HG02571 (cell line): Measurements from ENCODE around the gene SERPINB6.
"Not testable (repeated sequence)": the region's sequence is repeated elsewhere in the genome, so short reads cannot be mapped to it uniquely, and the experiment has no call there.

Experiments
- ATAC-seq: cut with Tn5 transposase; IDR thresholded peaks from one replicate; pipeline ENCODE4 v1.9.1; 2021; ENCODE audit warnings: mild to moderate bottlenecking, moderate library complexity; ENCODE audit not compliant: unreplicated experiment

Gene SERPINB6

DNA sequence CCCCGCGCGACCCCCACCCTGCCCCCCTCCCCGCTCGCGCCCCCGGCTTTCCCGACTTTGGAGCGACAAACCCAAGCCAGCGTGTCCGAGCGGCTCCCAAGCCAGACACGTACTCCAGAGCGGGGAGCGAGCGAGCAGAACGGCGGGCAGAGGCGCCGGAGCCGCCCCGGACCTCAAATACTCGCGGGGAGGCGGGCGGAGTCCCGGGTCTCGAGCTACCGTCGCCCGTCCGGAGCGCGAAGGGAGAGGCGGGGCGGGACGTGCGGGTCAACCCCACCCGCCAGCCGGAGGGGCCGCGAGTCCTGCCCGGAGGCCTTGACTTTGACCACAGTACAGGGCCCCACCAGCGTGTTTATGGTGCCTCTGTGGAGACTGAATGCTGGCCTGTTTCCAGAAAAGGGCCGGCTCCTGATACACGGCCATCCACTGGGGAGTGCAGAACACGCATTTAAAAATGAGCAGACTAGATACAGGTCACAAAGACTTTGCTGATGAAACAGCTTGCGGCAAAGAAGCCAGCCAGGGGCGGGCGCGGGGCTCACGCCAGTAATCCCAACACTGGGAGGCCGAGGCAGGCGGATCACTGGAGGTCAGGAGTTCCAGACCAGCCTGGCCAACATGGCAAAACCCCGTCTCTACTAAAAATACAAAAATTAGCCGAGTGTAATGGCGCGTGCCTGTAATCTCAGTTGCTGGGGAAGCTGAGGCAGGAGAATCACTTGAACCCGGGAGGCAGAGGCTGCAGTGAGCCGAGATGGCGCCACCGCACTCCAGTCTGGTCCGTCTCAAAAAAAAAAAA lies at the start of gene SERPINB6:
Gene SERPINB6, minus strand, starts transcription at position 148 of the 799 bp plus-strand sequence. CDS start 12,235 bp downstream, outside the sequence.
- no peak for ATAC-seq

DNA sequence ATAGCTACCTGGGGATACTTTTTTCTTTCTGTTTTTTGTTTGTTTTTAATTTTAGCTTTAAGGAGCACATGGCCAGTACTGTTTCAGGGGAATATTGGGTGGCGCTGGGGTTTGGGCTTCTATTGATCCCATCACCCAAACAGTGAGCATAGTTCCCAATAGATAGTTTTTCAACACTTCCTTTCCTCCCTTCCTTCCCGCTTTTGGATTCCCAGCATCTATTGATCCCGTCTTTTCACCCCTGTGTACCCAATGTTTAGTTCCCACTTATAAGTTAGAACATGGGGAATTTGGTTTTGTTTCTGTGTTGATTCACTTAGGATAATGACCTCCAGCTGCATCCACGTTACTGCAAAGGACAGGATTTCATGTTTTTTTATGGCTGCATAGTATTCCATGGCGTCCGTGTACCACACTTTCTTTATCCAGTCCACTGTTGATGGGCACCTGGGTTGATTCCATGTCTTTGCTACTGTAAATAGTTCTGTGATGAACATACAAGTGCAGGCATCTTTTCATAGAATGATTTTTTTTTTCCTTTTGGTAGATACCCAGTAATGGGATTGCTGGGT lies 48.5 kb upstream of the SERPINB6 start:
- no peak for ATAC-seq

DNA sequence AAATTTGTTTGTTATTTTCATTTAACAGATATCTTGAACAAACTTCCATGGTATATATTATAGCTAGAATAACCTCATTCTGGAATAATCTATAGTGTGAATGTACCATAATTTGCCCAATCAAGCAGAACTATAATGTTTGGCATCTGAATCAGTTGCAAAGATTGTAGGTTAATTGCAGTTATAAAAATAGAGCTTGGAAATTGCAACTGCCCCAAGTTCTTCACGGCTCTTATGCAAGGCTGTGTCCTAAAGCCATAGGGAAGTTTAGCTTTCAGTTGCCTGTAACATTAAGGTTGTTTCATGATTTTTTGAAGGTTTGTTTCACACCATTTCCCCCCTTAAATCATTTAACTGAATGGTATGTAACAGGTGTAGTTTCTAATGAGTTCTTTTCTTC lies 47.7 kb upstream of the SERPINB6 start:
- no peak for ATAC-seq

DNA sequence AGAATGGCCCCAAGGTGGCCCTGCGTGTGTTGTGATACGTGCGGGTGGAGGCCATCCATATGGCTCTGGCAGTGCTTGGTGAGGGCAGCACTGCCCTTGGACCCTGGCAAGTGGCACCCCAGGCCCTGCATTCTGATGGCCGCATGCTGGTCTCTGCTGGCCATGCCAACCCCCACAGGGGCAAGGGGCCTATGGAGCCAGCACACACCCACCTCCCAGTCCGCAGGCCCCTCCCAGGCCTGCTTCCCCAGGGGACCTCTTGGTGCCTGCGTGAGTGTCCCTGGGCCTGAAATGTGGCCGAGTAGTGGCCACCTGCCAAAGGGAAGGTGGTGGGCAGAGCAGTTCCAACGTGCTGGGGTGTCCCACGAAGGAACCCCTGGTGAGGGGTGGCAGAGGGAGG lies 45.9 kb upstream of the SERPINB6 start:
- ATAC-seq: no peak

DNA sequence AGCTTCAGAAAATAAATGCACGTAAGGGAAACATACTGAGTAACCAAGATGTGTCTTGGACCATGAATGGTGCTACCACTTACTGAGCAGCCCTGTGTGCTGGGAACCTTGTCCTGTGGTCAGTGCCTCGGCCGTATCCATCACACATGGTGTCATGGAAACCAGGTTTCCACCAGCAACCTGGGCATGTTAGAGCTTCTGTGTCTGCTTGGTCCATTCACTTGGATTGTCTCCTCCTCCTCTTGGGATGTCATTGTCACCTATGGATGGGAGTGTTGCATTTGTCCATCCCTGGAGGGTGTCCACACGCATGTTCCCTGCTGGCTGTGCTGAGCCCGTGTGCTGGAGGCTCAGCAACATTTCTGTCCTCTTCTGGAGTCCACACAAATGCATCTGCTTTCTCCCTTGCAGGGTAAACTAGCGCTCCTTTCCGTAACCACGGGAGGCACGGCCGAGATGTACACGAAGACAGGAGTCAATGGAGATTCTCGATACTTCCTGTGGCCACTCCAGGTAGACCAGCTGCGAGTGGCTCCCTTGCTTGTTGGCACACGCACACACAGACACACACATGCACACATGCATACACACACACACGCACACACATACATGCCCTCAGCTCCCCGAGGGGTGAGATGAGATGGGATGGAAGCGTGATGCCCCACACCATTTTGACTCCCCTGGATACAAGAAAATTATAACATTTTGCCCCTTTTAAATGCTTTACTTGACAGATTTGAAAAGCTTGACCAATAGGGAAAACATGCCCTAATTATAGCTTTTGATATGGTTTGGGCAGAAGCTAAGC lies 45.3 kb upstream of the SERPINB6 start:
- no peak for ATAC-seq

DNA sequence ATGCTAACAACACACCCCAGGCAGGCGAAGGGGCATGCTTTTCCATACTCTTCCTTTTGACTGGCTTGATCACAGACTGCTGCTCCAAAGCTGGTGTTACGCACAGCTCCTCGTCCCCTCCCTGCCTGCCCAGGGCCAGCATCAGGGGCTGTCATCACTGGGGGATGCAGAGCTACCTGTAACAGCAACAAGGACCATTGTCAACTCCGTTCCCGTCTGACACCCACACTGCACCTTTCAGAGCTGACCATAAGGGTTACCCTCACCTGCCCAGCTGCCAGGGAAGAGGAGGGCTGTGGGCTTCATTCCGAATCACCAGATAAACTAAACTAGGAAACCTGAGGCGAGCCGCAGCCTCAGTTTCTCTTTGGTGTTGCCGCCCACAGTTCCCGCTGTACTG lies 43.8 kb upstream of the SERPINB6 start:
- no peak for ATAC-seq

DNA sequence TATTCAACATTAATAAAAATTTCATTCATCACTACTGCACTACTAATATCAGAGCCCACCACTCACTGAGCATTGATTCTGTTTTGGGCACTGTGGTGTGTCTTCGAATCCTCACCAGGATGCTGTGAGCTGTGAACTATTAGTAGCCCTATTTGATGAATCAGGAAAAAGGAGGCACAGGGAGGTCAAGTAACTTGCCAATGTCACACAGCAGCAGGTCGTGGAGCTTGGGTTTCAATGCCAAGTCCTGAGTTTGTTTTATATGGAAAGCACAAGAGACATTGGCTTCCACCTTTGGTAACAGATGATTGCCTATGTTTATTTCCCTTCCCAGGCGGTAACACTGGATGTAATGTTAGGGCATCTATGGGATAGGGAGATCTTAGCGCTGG lies 43.3 kb upstream of the SERPINB6 start:
- no peak for ATAC-seq

DNA sequence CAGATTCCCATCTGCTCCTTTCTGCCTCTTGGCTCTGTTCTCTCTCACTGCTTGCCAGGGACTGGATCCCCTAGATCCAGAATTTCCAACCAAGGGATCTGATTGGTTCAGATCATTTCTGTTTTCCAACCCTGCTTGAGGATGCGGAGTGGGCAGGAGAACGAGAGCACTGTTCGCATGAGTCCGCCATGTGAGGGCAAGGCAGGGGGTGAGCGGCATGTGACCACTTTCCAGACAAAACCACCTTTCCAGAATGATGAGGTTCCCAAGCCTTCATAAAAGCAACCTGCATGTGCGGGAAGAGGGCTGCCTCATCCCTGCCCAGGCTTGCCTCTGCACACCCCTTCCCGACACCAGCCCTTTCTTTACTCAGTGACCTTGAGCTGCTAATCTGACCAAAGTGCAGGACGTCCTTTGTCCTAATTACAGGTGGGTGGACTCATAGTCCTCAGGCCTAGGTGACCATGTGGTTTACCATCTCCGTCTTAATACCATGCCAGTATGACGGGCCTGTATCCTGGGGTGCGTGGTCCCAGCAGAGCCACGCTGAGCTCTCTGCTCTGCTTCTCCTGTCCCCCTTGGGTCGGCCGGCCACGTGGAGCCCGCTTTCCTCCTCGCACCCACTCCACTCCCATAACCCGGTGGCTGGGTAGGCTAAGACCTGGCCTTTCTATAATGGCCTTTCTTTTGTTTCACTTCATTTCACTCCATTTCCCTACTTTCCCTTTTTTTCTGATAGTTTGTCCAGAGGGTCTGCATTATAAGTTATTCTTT lies 42.7 kb upstream of the SERPINB6 start:
- ATAC-seq: no peak

DNA sequence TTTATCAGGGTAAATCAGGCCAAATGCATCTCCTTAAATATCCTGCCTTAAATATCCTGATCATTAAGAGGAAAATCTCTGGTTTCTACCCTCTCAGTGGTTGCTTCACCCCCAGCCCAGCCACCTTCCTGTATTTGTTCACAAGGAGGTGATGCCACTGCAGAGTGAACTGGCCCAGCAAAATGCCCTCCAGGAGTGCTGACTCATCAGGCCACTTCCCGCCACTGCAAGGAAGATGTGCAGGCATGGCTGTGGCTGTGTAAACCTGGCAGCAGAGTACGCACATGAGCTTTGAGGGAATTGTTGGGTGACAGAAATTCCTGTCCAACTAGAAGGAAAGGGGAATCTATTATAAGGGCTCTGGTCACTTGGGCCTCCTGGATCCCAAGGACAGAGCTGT lies 42.1 kb upstream of the SERPINB6 start:
- ATAC-seq: no peak

DNA sequence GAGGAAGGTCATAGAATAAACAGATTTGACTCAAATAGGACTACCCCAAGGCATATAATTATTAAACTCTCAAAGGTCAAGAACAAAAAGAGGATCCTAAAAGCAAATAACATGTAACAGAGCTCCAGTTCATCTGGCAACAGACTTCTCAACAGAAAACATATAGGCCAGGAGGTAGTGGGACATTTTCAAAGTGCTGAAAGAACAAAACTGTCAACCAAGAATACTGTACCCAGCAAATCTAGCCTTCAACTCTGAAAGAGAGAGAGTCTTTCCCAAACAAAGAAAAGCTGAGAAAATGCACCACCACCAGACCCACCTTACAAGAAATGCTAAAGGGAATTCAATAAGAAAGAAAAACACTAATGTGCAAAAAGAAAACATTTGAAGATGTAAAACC lies 40.2 kb upstream of the SERPINB6 start:
- ATAC-seq: no peak

DNA sequence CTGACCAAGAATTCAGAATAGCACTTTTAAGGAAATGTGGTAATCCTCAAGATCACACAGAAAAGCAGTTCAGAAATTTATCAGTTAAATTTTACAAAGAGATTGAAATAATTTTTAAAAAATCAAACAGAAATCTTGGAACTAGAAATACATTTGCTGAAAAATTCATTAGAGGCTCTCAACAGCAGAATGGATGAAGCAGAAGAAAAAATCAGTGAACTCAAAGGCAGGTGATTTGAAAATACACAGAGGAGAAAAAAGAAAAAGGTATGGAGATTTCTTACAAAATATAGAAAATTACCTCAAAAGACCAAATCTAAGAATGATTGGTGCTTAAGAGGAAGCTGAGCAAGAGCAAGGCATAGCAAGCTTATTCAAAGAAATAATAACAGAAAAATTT lies 39.8 kb upstream of the SERPINB6 start:
- ATAC-seq: no peak

DNA sequence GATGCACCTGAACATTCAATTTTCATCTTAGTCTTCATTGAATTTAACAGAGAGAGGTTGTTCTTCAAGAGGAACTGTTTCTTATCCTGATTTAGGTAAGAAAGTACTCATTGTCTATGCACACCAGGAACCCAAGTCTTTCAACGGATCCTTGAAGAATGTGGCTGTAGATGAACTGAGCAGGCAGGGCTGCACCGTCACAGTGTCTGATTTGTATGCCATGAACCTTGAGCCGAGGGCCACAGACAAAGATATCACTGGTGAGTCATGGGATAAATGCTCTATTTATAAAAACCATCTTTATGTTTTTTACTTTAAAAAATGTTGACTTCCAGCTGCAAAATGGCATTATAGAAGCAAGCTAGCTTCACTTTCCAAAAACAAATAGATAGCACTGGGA lies 38.6 kb upstream of the SERPINB6 start:
- no peak for ATAC-seq

DNA sequence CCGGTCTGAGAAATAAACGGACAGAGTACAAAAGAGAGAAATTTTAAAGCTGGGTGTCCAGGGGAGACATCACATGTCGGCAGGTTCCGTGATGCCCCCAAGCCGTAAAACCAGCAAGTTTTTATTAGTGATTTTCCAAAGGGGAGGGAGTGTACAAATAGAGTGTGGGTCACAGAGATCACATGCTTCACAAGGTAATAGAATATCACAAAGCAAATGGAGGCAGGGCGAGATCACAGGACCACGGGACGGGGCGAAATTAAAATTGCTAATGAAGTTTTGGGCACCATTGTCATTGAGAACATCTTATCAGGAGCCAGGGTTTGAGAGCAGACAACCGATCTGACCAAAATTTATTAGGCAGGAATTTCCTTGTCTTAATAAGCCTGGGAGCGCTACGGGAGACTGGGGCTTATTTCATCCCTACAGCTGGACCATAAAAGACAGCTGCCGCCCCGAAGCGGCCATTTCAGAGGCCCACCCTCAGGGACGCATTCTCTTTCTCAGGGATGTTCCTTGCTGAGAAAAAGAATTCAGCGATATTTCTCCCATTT lies 37.4 kb upstream of the SERPINB6 start:
- not testable (repeated sequence) for ATAC-seq

DNA sequence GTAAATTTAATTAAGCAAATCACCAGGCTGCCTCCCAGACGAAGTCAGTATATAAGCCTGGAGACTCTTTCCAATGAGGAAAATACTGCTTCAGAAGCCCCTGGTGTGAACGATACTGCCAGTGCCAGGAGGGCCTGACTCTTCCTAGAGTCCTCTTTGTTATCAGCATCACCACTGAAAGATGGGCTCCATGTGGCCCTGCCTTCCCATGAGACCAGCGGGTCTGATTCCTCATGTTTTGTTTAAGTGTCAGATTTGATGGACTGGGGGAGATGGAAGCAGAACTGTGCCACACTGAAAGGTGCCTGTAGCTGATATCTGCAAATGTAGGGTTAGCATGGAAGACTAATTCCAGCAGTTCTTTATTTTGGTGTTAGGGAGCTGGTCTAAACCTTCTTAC lies 36.2 kb upstream of the SERPINB6 start:
- ATAC-seq: no peak

DNA sequence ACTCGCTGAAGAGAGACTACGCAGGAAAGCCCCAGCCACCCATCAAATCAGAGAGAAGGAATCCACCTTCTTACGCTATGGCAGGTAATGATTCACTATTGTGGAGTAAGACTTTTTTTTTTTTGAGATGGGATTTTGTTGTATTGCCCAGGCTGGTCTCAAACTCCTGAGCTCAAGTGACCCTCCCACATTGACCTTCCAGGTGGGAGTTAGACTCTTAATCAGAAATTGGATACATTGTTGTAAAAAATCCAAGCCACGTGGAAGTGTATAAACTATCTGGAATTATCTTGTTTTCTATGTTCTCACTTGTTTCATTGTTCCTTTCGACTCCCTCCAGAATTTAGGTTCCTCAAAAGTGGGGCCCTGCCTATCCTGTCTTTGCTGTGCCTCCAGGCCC lies 35.1 kb upstream of the SERPINB6 start:
- no peak for ATAC-seq

DNA sequence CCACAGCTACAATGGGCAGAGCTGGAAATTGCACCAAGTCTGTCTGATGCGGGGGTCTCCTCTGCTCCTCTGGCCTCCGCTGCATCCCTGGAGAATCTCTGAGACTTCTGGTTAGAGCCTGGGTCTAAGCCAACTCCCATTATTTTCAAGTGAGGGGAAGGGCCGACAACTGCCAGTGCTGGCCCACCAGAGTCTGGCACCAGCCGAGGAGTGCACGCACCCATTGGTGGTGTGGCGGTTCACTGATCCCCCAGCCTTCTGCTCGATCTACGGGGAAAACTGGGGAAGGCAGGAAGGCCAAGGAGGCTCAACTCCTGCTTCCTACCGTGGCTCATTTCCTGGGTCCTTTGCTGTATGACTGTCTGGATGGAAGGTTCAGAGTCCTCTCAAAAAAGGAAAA lies 34.5 kb upstream of the SERPINB6 start:
- ATAC-seq: no peak

DNA sequence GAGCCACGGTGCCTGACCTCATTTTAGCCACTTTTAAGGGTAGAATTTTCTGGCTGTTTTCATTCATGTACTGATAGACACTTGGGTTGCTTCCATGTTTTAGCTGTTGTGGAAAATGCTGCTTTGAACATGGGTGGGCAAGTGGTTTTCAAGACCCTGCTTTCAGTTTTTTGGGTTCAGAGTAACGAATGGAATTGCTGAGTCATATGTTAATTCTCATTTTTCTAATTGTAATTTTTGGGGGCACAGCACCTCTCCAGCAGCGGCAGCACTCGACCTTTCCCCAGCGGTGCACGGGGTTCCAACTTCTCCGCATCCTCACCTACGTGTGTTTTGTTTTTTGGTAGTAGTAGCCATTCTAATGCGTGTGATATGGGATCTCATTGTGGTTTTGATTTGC lies 33.7 kb upstream of the SERPINB6 start:
- ATAC-seq: no peak

DNA sequence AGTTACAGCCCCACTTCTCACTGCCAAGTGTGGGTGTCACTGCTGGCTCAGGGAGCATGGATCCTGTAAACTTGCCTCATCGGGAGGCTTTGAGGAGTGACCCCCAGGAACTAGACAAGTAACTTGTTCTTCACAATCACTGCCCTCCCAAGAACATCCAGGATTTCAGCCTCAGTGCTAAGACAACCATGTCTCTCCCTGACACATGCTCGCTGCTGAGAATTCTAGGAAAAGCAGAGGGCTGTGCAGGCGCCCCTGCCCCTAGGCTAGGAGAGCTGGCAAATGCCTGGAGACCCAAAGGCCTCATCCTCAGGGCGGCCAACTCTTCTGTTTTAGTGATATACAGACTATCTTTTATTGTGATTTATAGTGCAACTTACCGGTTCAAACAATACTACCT lies 31.9 kb upstream of the SERPINB6 start:
- ATAC-seq: not testable (repeated sequence)

DNA sequence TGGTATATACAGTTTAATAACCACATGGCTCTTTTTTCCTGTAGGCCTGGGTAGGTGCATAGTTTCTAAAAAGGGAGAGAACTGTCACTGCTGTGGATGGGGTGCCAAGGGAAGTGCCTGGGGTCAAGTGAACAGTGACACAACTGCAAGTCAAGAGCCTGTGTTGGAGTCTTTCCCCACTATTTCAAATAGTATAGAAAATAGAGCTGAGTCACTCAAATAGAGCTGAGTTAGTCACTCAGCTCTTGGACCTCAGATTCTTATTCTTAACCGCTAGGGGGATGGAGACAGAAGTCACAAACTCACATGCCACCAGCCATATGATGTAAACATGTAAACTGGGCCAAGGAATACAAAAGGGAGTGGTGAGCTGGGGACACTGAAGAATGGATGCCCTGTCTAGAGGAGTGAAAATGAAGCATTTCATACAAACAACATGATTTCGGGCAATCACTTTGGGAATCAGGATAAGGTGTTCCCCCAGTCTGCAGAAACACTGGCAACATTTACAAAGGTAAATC lies 30.5 kb upstream of the SERPINB6 start:
- ATAC-seq: no peak

DNA sequence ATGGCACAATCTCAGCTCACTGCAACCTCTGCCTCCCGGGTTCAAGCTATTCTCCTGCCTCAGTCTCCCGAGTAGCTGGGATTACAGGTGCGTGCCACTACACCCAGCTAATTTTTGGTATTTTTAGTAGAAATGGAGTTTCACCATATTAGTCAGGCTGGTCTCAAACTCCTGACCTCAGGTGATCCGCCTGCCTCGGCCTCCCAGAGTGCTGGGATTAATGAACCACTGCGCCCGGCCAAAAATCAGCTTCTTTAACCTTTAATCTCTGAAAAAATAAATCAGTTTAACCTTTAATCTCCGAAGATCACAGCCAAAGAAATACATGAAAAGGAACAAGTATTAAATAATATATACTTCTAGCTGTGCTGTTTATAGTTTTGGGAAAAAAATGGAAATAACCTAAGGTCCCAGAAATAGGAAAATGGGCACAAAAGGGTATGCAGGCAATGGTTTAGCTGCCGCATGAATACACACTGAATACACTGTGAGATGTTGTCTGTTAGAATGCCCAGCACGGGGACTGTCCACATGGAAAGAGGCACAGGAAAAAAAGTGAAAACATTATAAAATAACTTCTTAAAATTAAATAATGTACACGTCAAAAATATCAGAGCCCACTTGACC lies 29.9 kb upstream of the SERPINB6 start:
- ATAC-seq: no peak
